ENCODE data around the gene PRR22.
"Not testable (repeated sequence)": the region's sequence is repeated elsewhere in the genome, so short reads cannot be mapped to it uniquely, and the experiment has no call there.

The PRR22 gene

DNA sequence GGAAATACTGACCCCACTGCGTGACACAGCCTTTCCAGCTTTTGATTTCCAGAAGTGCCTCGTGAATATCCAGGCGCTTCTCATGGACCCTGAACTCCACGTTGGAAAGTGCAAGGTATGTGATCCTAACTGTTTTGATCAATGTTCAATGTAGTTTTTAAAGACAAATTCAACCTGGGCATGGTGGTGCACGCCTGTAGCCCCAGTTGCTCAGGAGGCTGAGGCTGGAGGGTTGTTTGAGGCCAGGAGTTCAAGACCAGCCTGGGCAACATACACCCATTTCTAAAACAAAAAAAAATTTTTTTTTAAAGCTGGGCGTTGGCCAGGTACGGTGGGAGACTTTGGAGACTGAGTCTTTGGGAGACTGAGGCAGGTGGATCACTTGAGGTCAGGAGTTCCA, 32.8 kb downstream of the PRR22 start:
- DNase-seq (ENCODE audit: low read depth, low spot score), result no peak

DNA sequence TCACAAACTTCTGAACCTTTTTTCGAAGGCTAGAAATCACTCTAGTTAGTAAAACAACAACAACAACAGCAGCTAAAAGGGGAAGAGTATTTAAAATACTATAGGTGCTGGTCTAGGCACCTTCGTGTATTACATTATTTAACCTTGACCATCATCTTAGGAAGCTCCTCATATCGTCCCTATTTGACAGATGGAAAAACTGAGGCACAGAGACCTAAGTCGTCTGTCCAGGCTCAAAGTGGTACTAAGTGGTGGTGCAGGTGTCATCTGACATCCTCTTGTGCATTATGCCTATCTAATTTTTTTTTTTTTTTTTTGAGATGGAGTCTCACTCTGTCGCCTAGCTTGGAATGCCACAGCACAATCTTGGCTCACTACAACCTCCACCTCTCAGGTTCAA, 35.0 kb downstream of the PRR22 start:
- no peak for DNase-seq (ENCODE audit: low read depth, low spot score)

DNA sequence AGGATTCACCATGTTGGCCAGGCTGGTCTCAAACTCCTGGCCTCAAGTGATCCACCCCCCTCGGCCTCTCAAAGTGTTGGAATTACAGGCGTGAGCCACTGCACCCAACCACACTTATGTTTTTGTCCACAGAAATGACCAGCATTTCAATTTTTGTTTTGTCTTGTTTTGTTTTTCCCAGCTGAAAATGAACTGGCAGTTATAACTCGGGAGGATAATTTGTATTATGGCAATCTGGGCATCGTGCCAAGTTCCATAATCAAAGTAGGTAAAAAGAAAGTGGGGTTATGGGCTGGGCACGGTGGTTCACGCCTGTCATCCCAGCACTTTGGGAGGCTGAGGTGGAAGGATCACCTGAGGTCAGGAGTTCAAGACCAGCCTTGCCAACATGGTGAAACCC, 35.6 kb downstream of the PRR22 start:
- DNase-seq (ENCODE audit: low read depth, low spot score), result not testable (repeated sequence)

- DNase-seq (ENCODE audit: low read depth, low spot score), result not testable (repeated sequence)
Observed at GRCh38 chr19:5744999-5745398, 39.5 kb downstream of the PRR22 start.

DNA sequence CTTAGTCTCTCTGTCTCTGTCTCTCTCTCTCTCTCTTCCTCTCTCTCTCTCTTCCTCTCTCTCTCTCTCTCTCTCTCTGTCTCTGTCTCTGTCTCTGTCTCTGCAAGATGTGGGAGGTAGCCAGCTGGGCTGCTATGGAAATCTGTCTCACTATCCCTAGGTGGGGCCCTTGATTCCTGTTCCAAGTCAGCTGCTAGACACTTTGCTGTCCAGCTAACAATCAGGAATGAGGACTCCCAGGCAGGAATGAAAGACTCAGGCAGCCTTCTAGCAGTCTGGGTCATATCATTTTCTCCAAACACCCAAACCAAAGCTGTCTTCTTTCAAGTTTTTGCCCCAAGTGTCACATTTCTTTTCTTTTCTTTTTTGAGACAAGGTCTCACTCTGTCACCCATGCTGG, 40.9 kb downstream of the PRR22 start:
- no peak for DNase-seq (ENCODE audit: low read depth, low spot score)

DNA sequence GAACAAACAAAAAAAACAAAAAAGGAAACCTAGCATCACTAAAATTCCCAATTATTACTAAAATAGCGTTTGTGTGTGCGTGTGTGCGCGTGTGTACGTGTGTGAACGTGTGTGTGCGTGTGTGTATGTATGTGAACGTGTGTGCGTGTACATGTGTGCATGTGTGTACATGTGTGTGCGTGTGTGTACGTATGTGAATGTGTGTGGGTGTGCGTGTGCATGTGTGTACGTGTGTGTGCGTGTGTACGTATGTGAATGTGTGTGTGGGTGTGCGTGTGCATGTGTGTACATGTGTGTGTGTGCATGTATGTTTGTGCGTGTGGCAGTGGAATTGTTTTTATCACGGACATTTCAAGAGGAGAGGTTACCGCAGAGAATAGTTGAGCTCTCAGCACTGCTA, 42.5 kb downstream of the PRR22 start:
- DNase-seq (ENCODE audit: low read depth, low spot score), result no peak

- no peak for DNase-seq (ENCODE audit: low read depth, low spot score)
Observed at GRCh38 chr19:5738423-5738822, 46.1 kb downstream of the PRR22 start.

- not testable (repeated sequence) for DNase-seq (ENCODE audit: low read depth, low spot score)
Observed at GRCh38 chr19:5733172-5733571, 51.4 kb downstream of the PRR22 start.
